ENCODE measurements around the gene ZSWIM7.
A peak's percentile ranks its signal among the peaks of the same experiment; 100 is the strongest.
"Not testable (repeated sequence)": the region's sequence is repeated elsewhere in the genome, so short reads cannot be mapped to it uniquely, and the experiment has no call there.

The ZSWIM7 gene

DNA sequence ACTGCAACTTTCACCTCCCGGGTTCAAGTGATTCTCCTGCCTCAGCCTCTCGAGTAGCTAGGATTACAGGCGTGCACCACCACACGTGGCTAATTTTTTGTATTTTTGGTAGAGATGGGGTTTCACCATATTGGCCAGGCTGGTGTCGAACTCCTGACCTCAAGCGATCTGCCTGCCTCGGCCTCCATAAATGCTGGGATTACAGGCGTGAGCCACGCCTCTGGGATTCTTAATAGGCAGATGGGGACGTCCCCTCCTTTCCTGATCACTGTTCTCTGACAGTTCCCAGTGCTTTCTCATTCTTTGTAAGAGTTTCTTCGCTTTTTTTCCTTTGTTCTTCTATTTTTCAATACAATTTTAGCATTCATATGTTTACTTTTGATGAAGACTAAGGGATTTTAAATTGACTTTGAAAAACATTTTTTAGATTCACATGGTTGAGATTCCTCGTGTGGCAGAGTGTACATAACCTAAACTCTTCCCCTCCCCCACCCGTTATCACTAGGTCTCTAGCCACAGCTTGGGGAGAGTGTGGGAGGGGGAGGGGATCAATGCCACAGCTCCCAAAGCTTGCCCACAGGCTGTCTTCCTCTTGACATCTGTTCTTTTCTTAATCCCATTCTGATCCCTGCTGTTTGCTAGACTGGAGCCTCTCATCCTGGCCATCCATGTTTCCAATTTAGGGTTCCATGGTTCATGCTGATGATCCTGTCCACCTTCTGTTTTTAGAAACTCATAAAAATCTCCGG lies 43.5 kb downstream of the ZSWIM7 start:
- DNase-seq, result no peak

GRCh38 chr17:15954222-15954621 lies 45.3 kb downstream of the ZSWIM7 start:
- no peak for DNase-seq

- DNase-seq, result no peak
These were observed 46.4 kb downstream of the ZSWIM7 start for GRCh38 chr17:15952916-15953790.

GRCh38 chr17:15952048-15952532 lies 47.4 kb downstream of the ZSWIM7 start:
- no peak for DNase-seq

DNA sequence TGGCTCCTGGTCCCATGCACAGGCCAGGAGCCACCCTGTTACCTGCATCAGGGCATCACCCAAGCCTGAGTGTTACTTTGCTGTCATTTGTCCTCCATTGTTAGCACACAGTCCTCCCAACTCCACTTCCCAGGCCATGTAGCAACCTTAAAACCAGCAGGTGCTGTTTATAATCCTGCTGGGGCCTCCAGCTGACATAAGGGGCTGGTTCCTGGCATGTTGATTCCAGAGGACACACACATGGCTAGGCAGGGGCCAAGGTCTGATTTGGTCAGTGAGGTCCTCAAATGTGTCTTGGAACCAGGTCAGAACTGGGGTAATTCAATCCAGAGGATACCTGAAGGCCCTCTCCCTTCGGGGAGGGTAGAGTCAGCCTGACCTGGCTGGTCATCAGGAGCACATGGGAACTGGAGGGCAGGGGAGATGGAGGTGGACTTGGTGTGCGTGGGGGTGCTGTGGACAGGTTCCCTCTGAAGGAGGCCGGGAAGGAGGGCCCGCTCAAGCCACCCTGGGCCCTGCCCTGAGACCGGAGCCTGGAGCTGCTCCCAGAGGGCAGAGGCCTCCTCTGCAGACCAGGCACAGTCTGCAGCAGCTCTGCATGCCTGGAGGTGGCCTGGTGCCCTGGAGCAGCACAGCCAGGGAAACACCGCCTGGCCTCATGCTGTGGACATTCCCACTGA lies 48.0 kb downstream of the ZSWIM7 start:
- DNase-seq, result no peak

GRCh38 chr17:15947976-15948752 lies 51.3 kb downstream of the ZSWIM7 start:
- DNase-seq, result no peak

DNA sequence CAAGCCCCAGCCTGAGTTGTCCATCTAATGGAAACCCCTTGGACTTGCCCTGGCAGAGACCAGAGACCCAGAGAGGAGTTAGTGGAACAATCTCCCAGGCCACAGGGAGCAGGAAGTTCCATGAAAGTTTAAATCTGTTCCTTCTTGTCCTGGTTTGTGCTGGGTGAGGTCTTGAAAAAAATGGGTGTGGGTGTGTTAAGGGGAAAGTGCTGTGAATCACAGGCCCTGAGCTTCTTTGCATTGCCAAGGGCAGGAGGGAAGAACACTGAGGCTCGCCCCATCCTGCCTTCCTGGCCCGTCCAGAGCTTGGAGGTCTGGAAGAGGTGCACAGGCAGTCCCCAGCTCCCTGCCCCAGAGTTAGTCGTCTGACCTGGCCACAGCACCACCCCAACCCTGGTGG lies 52.2 kb downstream of the ZSWIM7 start:
- DNase-seq, result no peak

GRCh38 chr17:15946611-15947120 lies 52.8 kb downstream of the ZSWIM7 start:
- DNase-seq, result no peak

- no peak for DNase-seq
These were observed 53.8 kb downstream of the ZSWIM7 start for GRCh38 chr17:15945527-15946191.

DNA sequence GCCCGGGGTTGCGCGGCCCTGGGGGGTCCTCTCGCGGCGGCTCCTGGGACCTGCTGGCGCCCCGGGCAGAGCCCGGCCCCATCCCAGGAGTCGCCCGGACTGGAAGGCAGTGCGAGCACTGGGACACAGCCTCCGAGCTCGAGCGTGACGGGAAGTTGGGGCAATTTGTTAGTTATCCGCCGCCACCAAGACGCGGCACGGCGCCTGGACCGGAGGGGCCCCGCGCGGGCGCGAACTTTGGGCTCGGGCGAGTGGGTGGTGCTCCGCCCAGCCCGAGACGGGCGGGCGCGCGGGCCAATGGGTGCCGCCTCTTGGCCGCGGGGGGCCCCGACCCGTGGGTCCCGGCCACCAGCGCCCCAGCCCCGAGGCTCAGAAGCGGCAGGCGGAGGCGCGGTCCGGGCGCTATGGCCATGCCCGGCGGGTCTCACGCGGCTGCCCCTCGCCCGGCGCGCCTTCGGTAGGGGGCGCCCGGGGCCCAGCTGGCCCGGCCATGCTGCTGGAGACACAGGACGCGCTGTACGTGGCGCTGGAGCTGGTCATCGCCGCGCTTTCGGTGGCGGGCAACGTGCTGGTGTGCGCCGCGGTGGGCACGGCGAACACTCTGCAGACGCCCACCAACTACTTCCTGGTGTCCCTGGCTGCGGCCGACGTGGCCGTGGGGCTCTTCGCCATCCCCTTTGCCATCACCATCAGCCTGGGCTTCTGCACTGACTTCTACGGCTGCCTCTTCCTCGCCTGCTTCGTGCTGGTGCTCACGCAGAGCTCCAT lies 54.6 kb downstream of the ZSWIM7 start, which contains the start of gene ADORA2B:
ADORA2B (plus strand) TSS at position 372 of the 768 bp plus-strand sequence; CDS start at position 491, 119 bp downstream.
- no peak for DNase-seq

GRCh38 chr17:15943971-15944758 lies 55.3 kb downstream of the ZSWIM7 start:
- DNase-seq, result no peak

- peak; percentile 39 for DNase-seq
These were observed 57.2 kb downstream of the ZSWIM7 start for GRCh38 chr17:15942207-15942833.

DNA sequence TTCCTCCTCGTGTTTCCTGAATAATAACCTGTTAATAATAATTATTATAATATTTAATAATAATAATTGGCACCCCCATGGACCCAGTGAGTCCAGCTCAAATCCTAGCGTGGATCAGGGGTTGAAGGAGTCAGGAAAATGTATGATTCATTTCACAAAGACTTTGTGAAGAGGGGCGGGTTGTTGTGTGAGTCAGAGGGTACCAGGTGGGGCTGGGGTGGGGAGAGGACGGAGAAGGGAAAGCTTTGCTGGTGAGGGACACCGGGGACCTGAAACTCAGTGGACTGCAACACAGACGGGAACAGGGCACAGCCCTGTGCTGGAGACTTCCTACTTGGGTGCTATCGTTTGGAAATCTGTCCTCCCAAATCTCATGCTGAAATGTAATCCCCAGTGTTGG lies 57.7 kb downstream of the ZSWIM7 start:
- no peak for DNase-seq

DNA sequence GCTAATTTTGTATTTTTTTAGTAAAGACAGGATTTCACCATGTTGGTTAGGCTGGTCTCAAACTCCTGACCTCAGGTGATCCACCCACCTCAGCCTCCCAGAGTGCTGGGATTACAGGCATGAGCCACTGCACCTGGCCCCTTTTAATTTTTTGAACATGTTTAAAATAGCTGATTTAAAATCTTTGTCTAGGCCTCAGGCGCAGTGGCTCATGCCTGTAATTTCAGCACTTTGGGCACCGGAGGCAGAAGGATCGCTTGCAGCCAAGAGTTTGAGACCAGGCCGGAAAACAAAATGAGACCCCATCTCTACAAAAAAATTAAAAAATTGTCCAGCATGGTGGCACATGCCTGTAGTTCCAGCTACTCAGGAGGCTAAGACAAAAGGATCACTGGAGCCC lies 63.0 kb downstream of the ZSWIM7 start:
- DNase-seq, result not testable (repeated sequence)

DNA sequence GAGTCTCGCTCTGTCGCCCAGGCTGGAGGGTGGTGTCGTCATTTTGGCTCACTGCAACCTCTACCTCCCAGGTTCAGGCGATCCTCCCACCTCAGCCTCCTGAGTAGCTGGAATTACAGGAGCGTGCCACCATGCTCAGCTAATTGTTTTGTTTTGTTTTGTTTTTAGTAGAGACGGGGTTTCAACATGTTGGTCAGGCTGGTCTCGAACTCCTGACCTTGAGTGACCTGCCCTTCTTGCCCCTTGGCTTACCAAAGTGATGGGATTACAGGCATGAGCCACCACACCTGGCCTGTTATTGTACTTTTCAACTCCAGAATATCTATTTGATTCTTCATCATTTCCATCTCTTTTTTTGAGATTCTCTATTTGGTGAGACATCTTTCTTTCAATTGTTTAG lies 63.6 kb downstream of the ZSWIM7 start:
- no peak for DNase-seq

DNA sequence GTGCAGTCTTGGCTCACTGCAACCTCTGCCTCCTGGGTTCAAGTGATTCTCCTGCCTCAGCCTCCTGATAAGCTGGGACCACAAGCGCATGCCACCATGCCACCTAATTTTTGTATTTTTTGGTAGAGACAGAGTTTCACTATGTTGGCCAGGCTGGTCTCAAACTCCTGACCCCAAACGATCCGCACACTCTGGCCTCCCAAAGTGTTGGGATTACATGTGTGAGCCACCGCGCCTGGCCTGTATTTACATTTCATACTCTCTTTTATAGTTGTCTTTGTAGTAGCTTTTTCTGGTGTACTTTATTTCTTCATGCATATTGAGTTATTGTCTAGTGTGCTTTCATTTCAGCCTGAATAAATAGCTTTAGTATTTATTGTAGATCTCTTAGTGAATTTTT lies 64.6 kb downstream of the ZSWIM7 start:
- no peak for DNase-seq

DNA sequence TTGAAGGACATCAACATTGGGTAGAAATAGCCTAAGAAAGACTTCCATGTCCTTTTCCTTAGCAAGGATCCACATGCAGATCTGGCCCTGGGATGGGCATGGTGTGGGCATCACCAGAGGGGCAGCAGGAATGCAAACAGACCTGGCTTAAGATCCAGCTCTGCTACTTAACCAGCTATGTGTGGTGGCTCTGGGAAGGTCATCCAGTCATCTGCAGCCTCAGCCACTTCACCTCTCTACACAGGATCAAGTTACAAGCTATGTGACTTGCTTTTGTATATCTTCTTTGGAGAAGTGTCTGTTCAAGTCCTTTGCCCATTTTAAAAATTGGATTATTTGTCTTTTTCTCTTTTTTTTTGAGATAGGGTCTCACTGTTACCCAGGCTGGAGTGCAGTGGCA lies 68.1 kb downstream of the ZSWIM7 start:
- no peak for DNase-seq

GRCh38 chr17:15930426-15930825 lies 69.1 kb downstream of the ZSWIM7 start:
- no peak for DNase-seq

- no peak for DNase-seq
These were observed 69.6 kb downstream of the ZSWIM7 start for GRCh38 chr17:15929941-15930340.

Measured in SIG-M5 (cell line).